HG03378 (cell line): ENCODE measurements around the gene MAGI1.
"Not testable (repeated sequence)": the region's sequence is repeated elsewhere in the genome, so short reads cannot be mapped to it uniquely, and the experiment has no call there.

ENCODE experiments used
- ATAC-seq: cut with Tn5 transposase; IDR thresholded peaks from one replicate; pipeline ENCODE4 v1.9.1; 2021; ENCODE audit warnings: mild to moderate bottlenecking, moderate library complexity; ENCODE audit not compliant: unreplicated experiment

MAGI1 gene

GRCh38 chr3:65914740-65915367 lies 123.9 kb downstream of the MAGI1 start:
- no peak for ATAC-seq

- ATAC-seq: no peak
These were observed 124.5 kb downstream of the MAGI1 start for GRCh38 chr3:65914032-65914739.

DNA sequence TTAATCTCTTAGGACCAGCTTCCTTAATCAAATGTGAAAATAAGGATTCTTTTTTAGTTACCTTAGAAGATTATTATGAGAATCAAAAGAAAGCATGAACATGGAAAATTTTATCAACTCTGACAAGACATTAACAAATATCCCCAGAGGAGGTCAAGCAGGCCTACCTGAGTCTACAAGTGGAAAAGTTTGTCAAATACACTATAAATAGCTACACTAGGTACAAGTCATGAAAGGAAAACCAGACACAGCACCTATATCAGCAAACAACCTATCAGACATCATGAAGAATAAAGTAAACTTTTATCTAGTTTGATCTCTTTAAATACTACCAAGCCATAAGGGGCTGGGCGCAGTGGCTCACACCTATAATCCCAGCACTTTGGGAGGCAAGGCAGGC lies 126.1 kb downstream of the MAGI1 start:
- ATAC-seq: no peak

GRCh38 chr3:65908588-65908987 lies 130.1 kb downstream of the MAGI1 start:
- ATAC-seq: no peak

DNA sequence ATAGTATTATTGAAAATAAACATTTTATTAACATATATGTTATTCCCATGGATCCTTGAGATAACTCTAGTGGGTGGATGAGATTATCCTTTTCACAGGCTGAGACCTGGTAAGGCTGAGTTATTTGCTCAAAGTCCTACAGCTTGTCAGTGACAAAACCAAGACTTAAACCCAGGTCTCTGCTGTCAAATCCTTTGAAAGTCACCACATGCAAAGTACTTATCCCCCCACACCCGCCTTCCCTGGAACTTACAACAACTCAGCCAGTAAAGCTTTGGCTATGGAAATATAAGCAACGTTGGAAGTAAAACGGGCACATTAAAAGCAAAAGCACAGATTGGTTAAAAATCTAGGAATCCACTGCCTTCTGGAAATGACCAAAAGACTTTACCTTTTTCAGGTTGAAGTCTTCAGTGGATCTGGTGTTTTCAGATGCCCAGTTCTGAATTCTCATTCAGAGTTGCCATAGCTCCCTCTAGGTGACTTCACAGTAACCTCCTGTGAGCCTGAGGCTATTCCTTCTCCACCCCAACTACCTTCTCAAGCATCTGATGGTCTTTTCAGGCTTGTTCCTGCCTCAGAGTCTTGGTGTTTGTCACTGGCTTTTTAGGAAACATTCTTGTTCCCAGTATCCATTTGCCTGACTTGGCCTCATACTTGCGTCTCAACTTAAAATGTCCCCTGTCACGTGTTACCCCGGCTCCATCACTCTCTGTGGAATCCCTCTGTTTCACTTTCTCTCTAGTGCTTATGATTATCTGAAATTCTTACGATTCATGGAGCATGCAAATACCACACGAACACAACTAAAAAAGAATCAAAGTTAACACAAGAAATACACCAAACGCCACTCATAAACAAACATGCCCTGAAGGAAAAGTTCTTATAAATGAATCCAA lies 131.2 kb downstream of the MAGI1 start:
- ATAC-seq: no peak

DNA sequence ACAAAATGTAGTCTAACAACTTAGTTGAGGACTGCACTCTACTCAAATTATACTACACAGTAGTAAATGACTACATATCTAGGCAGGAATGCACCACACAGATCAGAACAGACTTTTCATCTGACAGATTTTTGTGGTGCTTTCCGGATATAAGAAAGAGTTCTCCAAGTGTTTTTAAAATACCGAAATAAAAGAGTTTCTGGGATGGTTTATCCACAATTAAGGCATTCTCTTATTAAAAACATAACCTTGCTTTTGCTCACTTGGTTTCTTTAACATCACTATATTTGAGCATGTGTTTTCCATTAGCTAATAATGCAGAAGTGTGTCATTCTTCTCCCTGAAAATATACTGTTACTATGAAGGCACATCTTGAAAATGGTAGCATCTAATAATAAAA lies 132.9 kb downstream of the MAGI1 start:
- no peak for ATAC-seq

- no peak for ATAC-seq
These were observed 134.7 kb downstream of the MAGI1 start for GRCh38 chr3:65904016-65904415.

- ATAC-seq: no peak
These were observed 136.4 kb downstream of the MAGI1 start for GRCh38 chr3:65902304-65902793.

- no peak for ATAC-seq
These were observed 137.5 kb downstream of the MAGI1 start for GRCh38 chr3:65901226-65901625.

GRCh38 chr3:65899226-65899625 lies 139.5 kb downstream of the MAGI1 start:
- ATAC-seq: no peak

GRCh38 chr3:65897766-65898165 lies 141.0 kb downstream of the MAGI1 start:
- no peak for ATAC-seq

DNA sequence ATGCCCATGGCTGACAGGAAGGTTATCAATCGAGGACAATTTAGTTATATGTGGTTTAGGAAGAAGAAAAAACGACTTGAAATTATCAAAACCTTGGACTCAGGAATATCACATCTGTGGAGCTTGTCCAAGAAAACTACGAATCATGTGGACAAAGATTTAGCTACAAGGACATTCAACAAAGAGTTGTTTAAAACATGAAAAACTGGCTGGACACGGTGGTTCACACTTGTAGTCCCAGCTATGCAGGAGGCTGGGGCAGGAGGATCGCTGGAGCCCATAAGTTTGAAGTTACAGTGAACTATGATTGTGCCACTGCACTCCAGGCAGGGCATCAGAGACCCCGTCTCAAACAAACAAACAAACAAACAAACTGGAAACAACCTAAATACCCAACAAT lies 142.4 kb downstream of the MAGI1 start:
- ATAC-seq: no peak

- ATAC-seq: no peak
These were observed 143.9 kb downstream of the MAGI1 start for GRCh38 chr3:65894679-65895453.

GRCh38 chr3:65894126-65894525 lies 144.6 kb downstream of the MAGI1 start:
- no peak for ATAC-seq

DNA sequence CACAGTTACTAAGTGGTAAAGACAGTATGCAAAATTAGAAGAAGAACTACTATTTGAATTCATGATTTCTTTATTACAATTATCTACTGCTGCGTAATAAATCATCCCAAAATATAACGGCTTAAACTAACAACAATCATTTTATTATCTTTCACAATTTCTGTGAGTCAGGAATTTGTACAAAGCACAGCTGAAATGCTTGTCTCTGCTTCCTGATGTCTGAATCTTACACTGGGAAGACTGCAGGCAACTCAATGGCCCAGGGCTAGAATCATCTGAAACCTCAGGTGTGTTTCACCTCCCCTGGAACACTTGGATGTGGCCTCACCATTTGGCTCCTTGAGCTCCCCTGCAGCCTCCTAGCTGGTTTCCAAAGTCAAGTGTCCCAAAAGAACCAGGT lies 145.1 kb downstream of the MAGI1 start:
- no peak for ATAC-seq

DNA sequence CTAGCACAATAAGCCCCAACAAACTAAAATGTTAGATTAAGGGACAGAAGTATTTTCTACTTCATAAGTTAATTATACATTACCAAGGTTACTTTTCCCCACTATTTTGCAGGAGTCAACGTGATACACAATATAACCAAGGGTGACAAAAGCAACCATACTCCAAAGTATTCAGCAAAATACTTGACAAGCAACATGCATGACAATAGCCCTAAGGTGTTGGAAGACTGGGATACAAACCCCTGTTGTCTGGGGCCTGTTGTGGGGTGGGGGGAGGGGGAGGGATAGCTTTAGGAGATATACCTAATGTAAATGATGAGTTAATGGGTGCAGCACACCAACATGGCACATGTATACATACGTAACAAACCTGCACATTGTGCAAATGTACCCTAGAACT lies 147.2 kb downstream of the MAGI1 start:
- ATAC-seq: not testable (repeated sequence)

DNA sequence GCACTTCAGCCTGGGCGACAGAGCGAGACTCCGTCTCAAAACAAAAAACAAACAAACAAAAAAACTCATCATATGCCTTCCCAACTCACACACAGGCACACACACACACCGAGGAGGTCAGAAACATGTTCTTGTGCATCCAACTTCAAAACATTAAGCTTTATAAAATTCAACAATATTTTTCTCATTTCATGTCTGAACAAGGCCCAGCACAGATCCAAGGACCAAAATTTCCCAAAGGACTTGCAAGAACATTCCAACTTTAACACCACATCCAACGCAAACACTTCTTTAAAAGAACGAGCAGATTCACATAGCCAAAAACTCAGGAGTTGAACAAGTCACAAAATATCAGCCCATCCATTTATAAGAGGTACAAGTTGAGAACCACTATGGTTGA lies 148.4 kb downstream of the MAGI1 start:
- ATAC-seq: no peak

DNA sequence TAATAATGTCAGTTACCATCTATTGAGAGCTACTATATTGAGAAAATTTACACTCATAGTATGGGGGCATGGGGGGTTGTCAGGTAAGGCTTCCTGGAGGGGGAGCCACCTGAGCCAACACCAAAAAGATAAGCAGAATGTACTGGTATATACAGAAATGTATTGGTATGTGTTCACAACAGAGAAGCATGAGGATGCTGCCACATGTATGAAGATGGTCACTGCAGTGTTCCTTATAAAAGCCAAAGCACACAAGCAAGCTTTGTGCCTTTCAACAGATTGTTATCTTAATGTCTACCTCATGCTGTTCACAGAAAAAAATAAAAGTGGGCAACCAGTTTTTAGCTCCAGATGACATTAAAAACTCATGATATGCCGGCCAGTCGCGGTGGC lies 149.0 kb downstream of the MAGI1 start:
- no peak for ATAC-seq

- ATAC-seq: no peak
These were observed 149.6 kb downstream of the MAGI1 start for GRCh38 chr3:65888980-65889706.

DNA sequence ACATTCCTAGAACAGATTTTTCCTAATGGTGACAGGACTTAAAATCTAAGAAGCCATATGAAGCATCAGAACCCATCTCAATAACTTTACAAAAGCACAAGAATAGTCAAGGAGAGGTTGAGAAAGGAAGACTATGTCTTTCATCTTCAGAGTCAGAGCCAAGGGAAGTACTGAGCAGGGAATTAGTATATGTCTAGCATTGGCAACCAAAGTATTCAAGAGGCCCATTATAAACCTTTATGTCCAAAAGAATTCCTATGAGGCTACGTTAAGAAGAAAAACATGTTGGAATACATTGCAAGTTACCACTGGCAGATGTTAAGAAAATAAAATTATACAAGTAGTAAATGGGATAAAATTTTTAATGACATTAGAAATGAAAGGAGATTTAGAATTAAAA lies 150.5 kb downstream of the MAGI1 start:
- ATAC-seq: no peak
